Measurements from ENCODE around the gene DST. TPM values are rescaled to one million over a fixed set of nuclear protein-coding genes. Genes with fewer than 3 reads are reported as not detected.

Gene DST
- total and polyA plus RNA-seq, 4 donors, result 47.2 to 578 (median 371) TPM

GRCh38 chr6:56625356-56625755, 17.3 kb downstream of the DST start:
- Histone ChIP-seq H3K27ac (ENCODE audit: low read depth in 1 of 2, low read length in 2 of 2) (no peak overlapping the region), H3K4me3 (ENCODE audit: low read length in 2 of 2) (no peak overlapping the region), H3K36me3 (ENCODE audit: control insufficient read depth in 1 of 2, insufficient read depth in 2 of 2, low read length in 1 of 2) (peaks cover 3 to 6% of the 10 kb centered on the region in 2 donors), H3K4me1 (ENCODE audit: control insufficient read depth in 1 of 2, insufficient read depth in 2 of 2, low read length in 2 of 2) (no peaks in the 10 kb centered on the region), H3K27me3 (ENCODE audit: control insufficient read depth in 1 of 2, insufficient read depth in 2 of 2, low read length in 1 of 2) (no peaks in the 10 kb centered on the region), H3K9me3 (ENCODE audit: control insufficient read depth, low read length) (no peaks in the 10 kb centered on the region)
- no peak for ATAC-seq (ENCODE audit: low FRiP score)
- intact Hi-C loops (cut with DNase I), result no loop called here
- DNase-seq, result no peak
- WGBS, 2 donors, result 90% methylated on average over 6 of the region's 6 CpGs

GRCh38 chr6:56624728-56625069, 18.0 kb downstream of the DST start:
- H3K9me3 ChIP-seq (ENCODE audit: control insufficient read depth, low read length), result no peaks in the 10 kb centered on the region
- H3K27me3 ChIP-seq (ENCODE audit: control insufficient read depth in 1 of 2, insufficient read depth in 2 of 2, low read length in 1 of 2), result no peaks in the 10 kb centered on the region
- ATAC-seq (ENCODE audit: low FRiP score), result no peak
- WGBS, 2 donors, result 90 to 100% methylated on average over 1 of the region's 1 CpG
- intact Hi-C loops (cut with DNase I), result no loop called here
- H3K4me1 ChIP-seq (ENCODE audit: control insufficient read depth in 1 of 2, insufficient read depth in 2 of 2, low read length in 2 of 2), result no peaks in the 10 kb centered on the region
- DNase-seq, result no peak
- H3K4me3 ChIP-seq (ENCODE audit: low read length in 2 of 2), result no peak overlapping the region
- peaks cover 4 to 6% of the 10 kb centered on the region in 2 donors for H3K36me3 ChIP-seq (ENCODE audit: control insufficient read depth in 1 of 2, insufficient read depth in 2 of 2, low read length in 1 of 2)
- no peak overlapping the region for H3K27ac ChIP-seq (ENCODE audit: low read depth in 1 of 2, low read length in 2 of 2)

- Histone ChIP-seq H3K9me3 (ENCODE audit: control insufficient read depth, low read length) (no peaks in the 10 kb centered on the region), H3K27me3 (ENCODE audit: control insufficient read depth in 1 of 2, insufficient read depth in 2 of 2, low read length in 1 of 2) (no peaks in the 10 kb centered on the region), H3K4me3 (ENCODE audit: low read length in 2 of 2) (no peak overlapping the region), H3K27ac (ENCODE audit: low read depth in 1 of 2, low read length in 2 of 2) (no peak overlapping the region), H3K36me3 (ENCODE audit: control insufficient read depth in 1 of 2, insufficient read depth in 2 of 2, low read length in 1 of 2) (peaks cover 6 to 7% of the 10 kb centered on the region in 2 donors), H3K4me1 (ENCODE audit: control insufficient read depth in 1 of 2, insufficient read depth in 2 of 2, low read length in 2 of 2) (no peaks in the 10 kb centered on the region)
- ATAC-seq (ENCODE audit: low FRiP score) (no peak), DNase-seq (no peak)
- WGBS, 2 donors, result 87 to 88% methylated on average over 5 of the region's 5 CpGs
- intact Hi-C loops (cut with DNase I), result no loop called here
Observed at GRCh38 chr6:56624046-56624727, 18.5 kb downstream of the DST start.

GRCh38 chr6:56620229-56620868, 22.3 kb downstream of the DST start:
- peaks cover 12 to 13% of the 10 kb centered on the region in 2 donors for H3K36me3 ChIP-seq (ENCODE audit: control insufficient read depth in 1 of 2, insufficient read depth in 2 of 2, low read length in 1 of 2)
- 92% methylated on average over 12 of the region's 12 CpGs for WGBS, 2 donors
- no peaks in the 10 kb centered on the region for H3K27me3 ChIP-seq (ENCODE audit: control insufficient read depth in 1 of 2, insufficient read depth in 2 of 2, low read length in 1 of 2)
- H3K4me3 ChIP-seq (ENCODE audit: low read length in 2 of 2), result no peak overlapping the region
- no peaks in the 10 kb centered on the region for H3K4me1 ChIP-seq (ENCODE audit: control insufficient read depth in 1 of 2, insufficient read depth in 2 of 2, low read length in 2 of 2)
- no peaks in the 10 kb centered on the region for H3K9me3 ChIP-seq (ENCODE audit: control insufficient read depth, low read length)
- H3K27ac ChIP-seq (ENCODE audit: low read depth in 1 of 2, low read length in 2 of 2), result no peak overlapping the region
- DNase-seq (no peak), ATAC-seq (ENCODE audit: low FRiP score) (no peak)
- intact Hi-C loops (cut with DNase I), result no loop called here

GRCh38 chr6:56618050-56618449, 24.6 kb downstream of the DST start:
- Histone ChIP-seq H3K27ac (ENCODE audit: low read depth in 1 of 2, low read length in 2 of 2) (no peak overlapping the region), H3K4me1 (ENCODE audit: control insufficient read depth in 1 of 2, insufficient read depth in 2 of 2, low read length in 2 of 2) (no peaks in the 10 kb centered on the region), H3K9me3 (ENCODE audit: control insufficient read depth, low read length) (no peaks in the 10 kb centered on the region), H3K27me3 (ENCODE audit: control insufficient read depth in 1 of 2, insufficient read depth in 2 of 2, low read length in 1 of 2) (no peaks in the 10 kb centered on the region), H3K4me3 (ENCODE audit: low read length in 2 of 2) (no peak overlapping the region), H3K36me3 (ENCODE audit: control insufficient read depth in 1 of 2, insufficient read depth in 2 of 2, low read length in 1 of 2) (peaks cover 12 to 13% of the 10 kb centered on the region in 2 donors)
- 93 to 95% methylated on average over 3 of the region's 3 CpGs for WGBS, 2 donors
- no peak for DNase-seq
- intact Hi-C loops (cut with DNase I), result no loop called here
- no peak for ATAC-seq (ENCODE audit: low FRiP score)

- Histone ChIP-seq H3K27ac (ENCODE audit: low read depth in 1 of 2, low read length in 2 of 2) (no peak overlapping the region), H3K9me3 (ENCODE audit: control insufficient read depth, low read length) (no peaks in the 10 kb centered on the region), H3K4me3 (ENCODE audit: low read length in 2 of 2) (no peak overlapping the region), H3K4me1 (ENCODE audit: control insufficient read depth in 1 of 2, insufficient read depth in 2 of 2, low read length in 2 of 2) (no peaks in the 10 kb centered on the region), H3K27me3 (ENCODE audit: control insufficient read depth in 1 of 2, insufficient read depth in 2 of 2, low read length in 1 of 2) (no peaks in the 10 kb centered on the region), H3K36me3 (ENCODE audit: control insufficient read depth in 1 of 2, insufficient read depth in 2 of 2, low read length in 1 of 2) (peaks cover 12 to 13% of the 10 kb centered on the region in 2 donors)
- WGBS, 2 donors, result 97 to 98% methylated on average over 5 of the region's 5 CpGs
- intact Hi-C loops (cut with DNase I), result no loop called here
- no peak for ATAC-seq (ENCODE audit: low FRiP score)
- no peak for DNase-seq
Observed at GRCh38 chr6:56616967-56617366, 25.7 kb downstream of the DST start.

GRCh38 chr6:56613247-56613851, 29.3 kb downstream of the DST start:
- peaks cover 6 to 19% of the 10 kb centered on the region in 2 donors for H3K36me3 ChIP-seq (ENCODE audit: control insufficient read depth in 1 of 2, insufficient read depth in 2 of 2, low read length in 1 of 2)
- intact Hi-C loops (cut with DNase I), result no loop called here
- WGBS, 2 donors, result 65 to 67% methylated on average over 6 of the region's 6 CpGs

GRCh38 chr6:56608332-56608731, 34.4 kb downstream of the DST start:
- no peak for DNase-seq
- Histone ChIP-seq H3K36me3 (ENCODE audit: control insufficient read depth in 1 of 2, insufficient read depth in 2 of 2, low read length in 1 of 2) (peaks cover 3 to 7% of the 10 kb centered on the region in 2 donors), H3K4me1 (ENCODE audit: control insufficient read depth in 1 of 2, insufficient read depth in 2 of 2, low read length in 2 of 2) (no peaks in the 10 kb centered on the region), H3K27me3 (ENCODE audit: control insufficient read depth in 1 of 2, insufficient read depth in 2 of 2, low read length in 1 of 2) (no peaks in the 10 kb centered on the region), H3K4me3 (ENCODE audit: low read length in 2 of 2) (no peak overlapping the region), H3K9me3 (ENCODE audit: control insufficient read depth, low read length) (no peaks in the 10 kb centered on the region), H3K27ac (ENCODE audit: low read depth in 1 of 2, low read length in 2 of 2) (no peak overlapping the region)
- no peak for ATAC-seq (ENCODE audit: low FRiP score)
- 97 to 100% methylated on average over 4 of the region's 4 CpGs for WGBS, 2 donors
- intact Hi-C loops (cut with DNase I), result no loop called here

More at GRCh38 chr6:56613247-56613851, 29.3 kb downstream of the DST start:
- no peaks in the 10 kb centered on the region for H3K4me1 ChIP-seq (ENCODE audit: control insufficient read depth in 1 of 2, insufficient read depth in 2 of 2, low read length in 2 of 2)
- no peaks in the 10 kb centered on the region for H3K9me3 ChIP-seq (ENCODE audit: control insufficient read depth, low read length)
- ATAC-seq (ENCODE audit: low FRiP score) (no peak), DNase-seq (no peak)
- H3K4me3 ChIP-seq (ENCODE audit: low read length in 2 of 2), result no peak overlapping the region
- H3K27me3 ChIP-seq (ENCODE audit: control insufficient read depth in 1 of 2, insufficient read depth in 2 of 2, low read length in 1 of 2), result no peaks in the 10 kb centered on the region
- H3K27ac ChIP-seq (ENCODE audit: low read depth in 1 of 2, low read length in 2 of 2), result no peak overlapping the region
